DND-41 (cell line): ENCODE data around the gene ZBTB7B.

ENCODE experiments used
- ATAC-seq: fragments of 200-7000 bp; cut with Tn5 transposase; 3 replicates; pipeline ENCODE4 v1.9.1; 2021; ENCODE audit warnings: low read depth; ENCODE audit not compliant: insufficient read depth
- DNase-seq: peaks from one replicate; pipeline ENCODE4 v3.0.0-alpha.2; 2020
- H2AFZ ChIP-seq: 2 replicates; pipeline ENCODE4 v1.6.0; 2012; ENCODE audit warnings: low read depth, low read length
- H3K27ac ChIP-seq: 2 replicates; pipeline ENCODE4 v1.5.1; 2012; ENCODE audit warnings: low read length, inconsistent platforms
- H3K27me3 ChIP-seq: fragments of 200-600 bp; sonication (generic); 2 replicates; pipeline ENCODE4 v1.6.0; 2012; ENCODE audit warnings: low read length, mild to moderate bottlenecking, inconsistent platforms; ENCODE audit not compliant: insufficient read depth, poor library complexity
- H3K36me3 ChIP-seq: 2 replicates; pipeline ENCODE4 v1.5.1; 2012; ENCODE audit warnings: low read length, inconsistent platforms; ENCODE audit not compliant: insufficient read depth
- H3K4me1 ChIP-seq: 2 replicates; pipeline ENCODE4 v1.5.1; 2012; ENCODE audit warnings: mild to moderate bottlenecking, low read length; ENCODE audit not compliant: insufficient read depth
- H3K4me2 ChIP-seq: 2 replicates; pipeline ENCODE4 v1.6.0; 2012; ENCODE audit warnings: mild to moderate bottlenecking, moderate library complexity, low read length, inconsistent platforms; ENCODE audit not compliant: insufficient read depth
- H3K4me3 ChIP-seq, 2 experiments: fragments of 200-600 bp in 1 of 2; shearing (Covaris generic) in 1 of 2; 2 replicates each; pipeline ENCODE4 v1.5.1; 2012 to 2016; ENCODE audit warnings: inconsistent platforms in 2 of 2, low read length in 2 of 2, mild to moderate bottlenecking in 2 of 2, low read depth in 1 of 2, moderate library complexity in 1 of 2
- H3K79me2 ChIP-seq: 2 replicates; pipeline ENCODE4 v1.6.0; 2012; ENCODE audit warnings: low read length, inconsistent platforms; ENCODE audit not compliant: insufficient read depth
- H3K9ac ChIP-seq: 2 replicates; pipeline ENCODE4 v1.6.0; 2012; ENCODE audit warnings: low read depth, mild to moderate bottlenecking, inconsistent platforms, low read length, moderate library complexity
- H3K9me3 ChIP-seq: 2 replicates; pipeline ENCODE4 v1.5.1; 2012; ENCODE audit warnings: low read length, moderate library complexity, mild to moderate bottlenecking, inconsistent platforms; ENCODE audit not compliant: insufficient read depth, severe bottlenecking
- H4K20me1 ChIP-seq: 2 replicates; pipeline ENCODE4 v1.6.0; 2012; ENCODE audit warnings: low read length; ENCODE audit not compliant: insufficient read depth
- CTCF ChIP-seq: IDR thresholded peaks from 2 replicates; pipeline ENCODE4 v1.5.1; 2012; ENCODE audit warnings: borderline replicate concordance, low read length, moderate library complexity, mild to moderate bottlenecking; ENCODE audit not compliant: poor library complexity, severe bottlenecking; ENCODE audit errors: extremely low read depth
- EZH2 ChIP-seq: IDR thresholded peaks from 3 replicates; pipeline ENCODE4 v1.6.1; 2012; ENCODE audit warnings: borderline replicate concordance, low read depth, mild to moderate bottlenecking, moderate library complexity, low read length, inconsistent platforms; ENCODE audit not compliant: severe bottlenecking

The ZBTB7B gene

GRCh38 chr1:155004352-155005075 lies 1.9 kb downstream of the ZBTB7B start:
- no peak for DNase-seq
- H2AFZ ChIP-seq = no peak overlapping the region
- peaks cover 20% of the 10 kb centered on the region for H3K4me1 ChIP-seq
- no peak for TF ChIP-seq EZH2
- no peak for TF ChIP-seq CTCF
- H3K79me2 ChIP-seq = no peaks in the 10 kb centered on the region
- H3K9me3 ChIP-seq = no peaks in the 10 kb centered on the region
- H3K36me3 ChIP-seq = no peaks in the 10 kb centered on the region
- peaks cover 65% of the 10 kb centered on the region for H4K20me1 ChIP-seq
- ATAC-seq = no peak
- no peak overlapping the region for H3K4me3 ChIP-seq
- H3K4me2 ChIP-seq = no peak overlapping the region
- H3K9ac ChIP-seq = no peak overlapping the region
- H3K27ac ChIP-seq = no peak overlapping the region
- H3K27me3 ChIP-seq = peaks cover 35% of the 10 kb centered on the region

- Histone ChIP-seq H3K4me3 (no peak overlapping the region), H3K4me2 (no peak overlapping the region), H4K20me1 (peaks cover 65% of the 10 kb centered on the region), H3K27me3 (peaks cover 27% of the 10 kb centered on the region), H3K4me1 (peaks cover 16% of the 10 kb centered on the region), H2AFZ (no peak overlapping the region), H3K36me3 (no peaks in the 10 kb centered on the region), H3K9ac (no peak overlapping the region), H3K79me2 (no peaks in the 10 kb centered on the region), H3K9me3 (no peaks in the 10 kb centered on the region), H3K27ac (no peak overlapping the region)
- ATAC-seq (no peak), DNase-seq (no peak)
- no peak for TF ChIP-seq CTCF
- TF ChIP-seq EZH2 = no peak
Measured at GRCh38 chr1:155005076-155006011, 2.7 kb downstream of the ZBTB7B start.

- H3K79me2 ChIP-seq = no peaks in the 10 kb centered on the region
- peak; percentile 74 for ATAC-seq
- H3K9me3 ChIP-seq = no peaks in the 10 kb centered on the region
- TF ChIP-seq EZH2 = no peak
- TF ChIP-seq CTCF = no peak
- no peak overlapping the region for H3K9ac ChIP-seq
- H3K4me3 ChIP-seq = no peak overlapping the region
- peaks cover 12% of the 10 kb centered on the region; the same call in 1 of the 2 replicates for H3K4me1 ChIP-seq
- H3K27me3 ChIP-seq = peaks cover 14% of the 10 kb centered on the region
- no peak overlapping the region for H2AFZ ChIP-seq
- no peak overlapping the region for H3K4me2 ChIP-seq
- H3K27ac ChIP-seq = no peak overlapping the region
- DNase-seq = peak; percentile 35
- no peaks in the 10 kb centered on the region for H3K36me3 ChIP-seq
- peaks cover 58% of the 10 kb centered on the region for H4K20me1 ChIP-seq
Measured at GRCh38 chr1:155006601-155007101, 4.0 kb downstream of the ZBTB7B start.
